Measurements from ENCODE around the gene MACROD2.

Gene MACROD2

DNA sequence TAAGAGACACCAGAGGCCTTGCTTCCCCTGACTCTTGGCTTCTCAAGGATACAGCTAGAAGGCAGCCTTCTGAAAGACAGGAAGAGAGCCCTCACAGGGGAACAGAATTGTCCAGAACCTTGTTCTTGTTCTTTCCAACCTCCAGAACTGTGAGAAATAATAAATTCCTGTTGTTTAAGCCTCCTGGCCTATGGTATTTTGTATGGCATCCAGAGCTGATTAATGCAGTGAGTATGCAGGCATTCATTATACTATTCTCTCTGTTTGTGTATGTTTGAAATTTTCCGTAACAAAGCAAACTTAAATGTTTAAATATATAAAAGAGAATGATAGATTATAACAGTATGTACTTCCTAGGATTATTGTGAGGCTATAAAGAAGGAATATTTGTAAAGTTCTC lies 1245.5 kb downstream of the MACROD2 start:
- DNase-seq (ENCODE audit: low spot score) (no peak), FAIRE-seq (no peak)

DNA sequence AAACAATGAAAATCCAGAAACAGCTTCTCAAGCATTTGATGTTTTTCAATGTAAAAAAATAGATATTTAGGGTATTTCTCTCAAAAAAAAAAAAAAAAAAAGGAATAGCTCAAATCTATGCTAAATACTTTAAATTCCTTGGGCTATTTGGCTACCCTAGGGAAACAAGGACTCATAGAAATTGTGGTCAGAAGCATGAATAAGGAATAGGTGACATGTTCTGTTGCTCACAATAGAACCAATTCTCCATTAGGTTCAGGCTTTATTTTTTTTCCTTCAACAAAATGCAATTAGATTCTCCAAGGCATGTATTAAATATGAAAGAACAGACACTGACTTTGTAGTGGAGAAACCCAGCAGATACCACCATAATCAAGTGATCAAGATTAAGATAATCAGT lies 1246.4 kb downstream of the MACROD2 start:
- no peak for FAIRE-seq
- no peak for DNase-seq (ENCODE audit: low spot score)

DNA sequence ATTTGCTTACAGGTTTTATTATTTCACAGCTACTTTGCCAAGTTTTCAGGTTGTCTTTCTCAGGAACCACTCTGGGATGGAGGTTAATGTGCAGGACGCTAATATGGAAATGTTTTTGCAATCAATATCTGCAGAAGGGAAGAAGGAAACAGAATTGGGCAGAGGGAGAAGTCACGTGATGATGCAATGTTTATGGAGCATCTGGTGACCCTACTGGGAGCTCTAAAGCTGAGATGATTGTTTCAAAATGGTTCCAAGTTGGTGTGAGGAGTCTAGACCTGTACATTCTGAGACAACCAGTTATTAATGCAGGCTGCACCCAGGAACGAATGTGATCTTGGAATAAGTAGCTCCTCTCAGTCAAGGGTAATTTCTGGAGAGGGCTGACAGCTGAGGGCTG lies 1247.5 kb downstream of the MACROD2 start:
- FAIRE-seq = no peak
- no peak for DNase-seq (ENCODE audit: low spot score)

DNA sequence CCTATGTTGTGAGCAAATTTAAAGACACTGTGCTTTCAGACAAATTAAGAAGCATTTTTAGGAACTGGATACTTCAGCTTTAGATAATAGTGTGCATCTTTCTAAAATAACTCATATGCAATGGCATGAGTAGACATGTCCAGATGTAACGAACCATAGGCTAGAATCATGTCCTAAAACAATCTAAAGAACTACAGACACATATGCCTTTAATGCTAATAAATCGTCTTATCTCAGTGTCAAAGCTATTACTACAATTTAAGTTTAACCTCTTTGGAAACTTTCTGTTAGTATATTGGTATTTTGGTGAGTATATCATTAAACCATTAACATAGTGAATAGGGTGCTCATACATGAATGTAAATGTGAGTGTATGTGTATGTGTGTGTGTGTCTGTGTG lies 1250.6 kb downstream of the MACROD2 start:
- FAIRE-seq = no peak
- no peak for DNase-seq (ENCODE audit: low spot score)

DNA sequence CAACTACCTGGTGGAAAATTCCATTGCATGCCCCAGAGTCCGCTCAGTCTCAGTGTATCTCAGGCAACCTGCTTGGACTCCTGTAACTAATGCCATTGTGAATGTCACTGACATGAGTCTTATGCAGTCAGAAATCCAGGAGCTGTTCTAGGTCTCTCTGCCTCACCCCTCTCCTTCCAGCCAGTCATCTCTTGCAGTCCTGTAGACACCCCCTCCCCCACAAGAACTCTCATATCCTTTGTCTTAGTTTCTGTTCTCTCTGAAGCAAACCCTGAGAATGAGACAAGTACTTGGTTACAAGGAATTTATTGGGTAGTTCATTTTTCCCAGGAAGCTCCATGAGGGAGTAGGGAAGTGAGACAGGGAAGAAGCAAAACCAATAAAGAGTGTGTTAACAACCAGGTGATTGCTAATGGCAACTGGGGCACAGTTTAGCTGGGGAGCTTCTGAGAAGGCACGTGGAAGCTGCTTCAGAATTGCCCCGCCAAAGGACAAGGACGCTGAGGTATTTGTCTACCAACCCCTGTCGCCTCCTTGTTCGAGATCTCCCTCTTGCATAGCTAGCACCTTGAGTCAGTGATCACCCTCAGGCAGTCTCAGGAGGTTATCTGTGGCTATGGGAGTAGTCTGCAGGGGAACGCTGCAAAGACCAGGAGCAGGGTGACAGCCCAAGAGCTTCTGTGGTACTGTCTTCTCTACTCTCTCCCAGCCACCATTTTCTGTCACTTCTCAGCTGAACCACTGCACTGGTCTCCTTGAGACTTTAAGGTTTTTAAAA lies 1253.5 kb downstream of the MACROD2 start:
- no peak for FAIRE-seq
- DNase-seq (ENCODE audit: low spot score) = no peak

DNA sequence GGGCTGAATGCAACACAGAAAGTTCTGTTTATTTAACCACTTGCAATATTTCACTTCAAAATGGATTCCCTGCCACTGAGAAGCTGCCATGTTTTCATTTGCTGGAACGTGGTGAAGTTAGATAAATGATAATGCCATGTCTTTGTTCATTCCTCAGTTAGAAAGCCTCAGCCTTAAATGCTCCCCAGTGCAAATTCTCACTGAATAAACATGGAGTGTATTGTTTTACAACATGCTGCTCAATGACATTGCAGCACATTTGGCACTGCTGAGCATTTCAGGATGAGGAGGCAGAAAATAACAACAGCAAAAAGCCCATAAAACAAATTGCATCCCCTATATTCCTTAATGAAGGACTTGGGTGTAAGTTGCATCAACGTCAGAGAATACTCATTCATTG lies 1255.9 kb downstream of the MACROD2 start:
- DNase-seq (ENCODE audit: low spot score) (no peak), FAIRE-seq (no peak)

DNA sequence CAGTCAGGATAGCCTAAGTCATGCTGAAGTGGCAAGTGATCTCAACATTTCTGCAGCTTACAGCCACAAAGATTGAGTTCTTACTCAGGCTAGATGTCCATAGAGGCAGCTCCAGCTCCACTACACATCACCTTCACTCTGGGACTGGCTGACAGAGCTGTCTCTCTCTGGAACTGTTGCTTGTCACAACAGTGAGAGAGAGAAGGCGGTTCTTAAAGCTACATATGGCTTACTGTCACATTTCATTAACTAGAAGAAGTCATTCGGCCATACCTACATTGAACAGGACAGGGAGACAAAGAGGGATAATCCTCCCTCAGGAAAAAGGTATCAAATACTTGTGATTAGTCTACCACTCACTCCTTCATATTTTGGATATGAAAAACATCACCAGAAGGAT lies 1257.0 kb downstream of the MACROD2 start:
- FAIRE-seq (no peak), DNase-seq (ENCODE audit: low spot score) (no peak)

DNA sequence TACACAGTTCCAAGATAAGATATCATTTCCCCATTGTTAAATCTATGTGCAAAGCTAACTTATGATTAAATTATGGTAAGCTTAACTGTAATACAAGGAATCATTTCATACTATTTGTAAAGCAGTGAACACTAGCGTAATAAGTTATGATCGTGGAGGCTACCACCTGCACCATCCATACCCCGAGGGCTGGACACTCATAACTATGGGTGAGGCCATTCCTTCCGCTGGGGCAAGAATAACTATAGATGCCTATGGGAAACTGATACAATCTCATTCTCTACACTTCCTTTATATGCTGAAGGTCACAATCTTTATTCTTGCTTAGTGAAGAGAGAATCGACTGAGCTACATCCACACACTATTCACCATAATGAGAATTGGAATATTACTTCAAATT lies 1258.1 kb downstream of the MACROD2 start:
- FAIRE-seq (no peak), DNase-seq (ENCODE audit: low spot score) (no peak)

DNA sequence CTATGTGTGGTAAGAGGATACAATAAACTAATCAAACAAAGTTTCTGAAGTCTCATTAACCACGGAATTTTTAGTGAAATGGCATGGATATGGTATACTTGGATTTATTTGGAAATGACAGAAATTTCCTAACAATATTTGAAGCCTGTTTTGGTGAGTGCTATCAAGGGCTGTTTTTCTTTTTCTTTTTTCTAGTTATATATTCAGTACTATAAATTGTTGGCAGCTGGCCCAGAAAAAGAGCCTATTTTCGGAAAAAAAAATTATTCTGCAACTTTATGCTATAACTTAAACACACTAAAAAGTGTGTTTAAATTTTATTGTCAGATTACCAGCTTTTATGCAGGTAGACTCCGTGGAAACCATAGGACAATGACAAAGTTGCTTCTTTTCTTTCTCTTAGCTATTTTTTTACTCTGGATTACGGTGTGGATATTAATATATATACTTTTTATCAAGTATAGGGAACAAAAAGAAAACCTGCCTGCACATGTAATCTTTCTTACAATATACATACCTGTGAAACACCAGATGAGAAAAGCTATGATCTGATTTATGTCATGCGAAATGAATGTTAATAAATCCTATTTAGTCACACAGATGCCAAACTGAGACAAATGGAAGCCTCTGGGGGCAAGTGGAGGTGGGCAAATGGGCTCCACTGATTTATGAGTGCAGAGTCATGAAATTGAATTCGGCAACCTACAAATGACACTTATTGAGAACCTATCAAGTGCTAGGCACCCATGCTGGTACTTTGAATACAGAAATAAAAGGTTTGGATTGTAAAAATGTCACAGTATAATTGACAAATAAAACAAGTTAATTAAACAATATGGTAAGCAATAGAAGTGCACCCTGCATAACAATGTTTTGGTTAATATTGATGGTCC lies 1261.6 kb downstream of the MACROD2 start:
- no peak for FAIRE-seq
- DNase-seq (ENCODE audit: low spot score) = no peak

DNA sequence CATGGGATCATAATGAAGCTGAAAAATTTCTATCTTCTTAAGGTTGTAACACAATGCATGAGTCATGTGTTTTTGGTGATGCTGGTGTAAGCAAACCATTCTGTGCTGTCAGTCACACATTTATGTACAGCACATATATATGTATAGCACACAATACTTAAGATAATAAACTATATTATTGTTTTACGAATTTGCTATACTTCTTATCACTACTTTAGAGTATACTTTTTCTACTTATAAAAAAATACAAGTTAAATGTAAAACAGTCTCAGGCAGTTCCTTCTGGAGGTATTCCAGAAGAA lies 1262.2 kb downstream of the MACROD2 start:
- FAIRE-seq (no peak), DNase-seq (ENCODE audit: low spot score) (no peak)

DNA sequence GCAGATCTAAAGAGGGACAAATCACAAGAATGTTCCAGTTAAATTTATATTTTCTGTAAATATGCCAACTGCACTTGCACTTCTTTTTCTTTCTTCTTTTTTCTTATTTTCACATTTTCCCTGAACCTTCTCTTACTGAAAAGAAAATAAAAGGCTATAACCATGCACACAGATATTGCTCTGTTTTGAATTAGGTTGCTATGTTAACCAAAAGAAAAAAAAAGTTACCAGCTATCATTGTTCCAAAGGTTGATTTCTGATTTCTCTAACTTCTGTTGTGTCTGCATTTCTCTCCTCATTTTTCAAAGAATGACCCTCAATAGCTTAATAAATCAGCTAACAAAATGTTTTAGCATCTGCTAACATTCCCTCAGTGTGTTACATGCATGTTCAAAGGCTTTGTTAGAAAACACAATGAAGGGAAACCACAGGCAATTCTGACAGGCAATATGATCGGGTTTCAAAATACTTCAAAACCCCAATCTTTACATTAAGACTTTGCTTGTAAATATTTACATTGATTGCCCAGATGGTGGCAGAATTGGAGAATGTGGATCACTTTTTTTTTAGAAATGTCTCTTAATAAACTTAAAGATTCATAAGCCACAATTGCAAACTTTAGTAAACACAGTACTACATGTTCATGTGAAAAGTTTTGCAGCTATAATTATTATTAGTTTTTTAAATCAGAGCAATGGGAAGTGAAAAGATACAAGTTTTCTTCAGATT lies 1270.4 kb downstream of the MACROD2 start:
- no peak for FAIRE-seq
- DNase-seq (ENCODE audit: low spot score) = no peak

DNA sequence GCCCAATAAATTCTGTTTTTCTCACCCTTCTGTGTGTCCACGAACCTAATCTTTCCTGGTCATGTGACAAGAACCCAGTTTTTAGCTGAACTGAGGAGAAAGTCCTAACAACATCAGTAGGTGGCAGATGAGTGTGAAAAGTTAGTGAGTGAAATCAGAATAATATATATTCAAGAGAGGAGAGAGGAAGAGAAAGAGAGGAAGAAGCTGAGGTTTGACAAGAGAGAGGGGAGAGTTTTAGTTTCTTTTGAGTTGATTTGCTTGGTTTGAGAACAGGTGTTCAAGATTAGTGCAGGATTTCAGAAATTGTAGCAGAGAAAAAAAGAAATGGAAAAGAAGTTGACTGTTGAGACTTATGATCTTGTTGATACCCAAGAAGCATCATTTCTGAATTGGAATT lies 1272.6 kb downstream of the MACROD2 start:
- no peak for DNase-seq (ENCODE audit: low spot score)
- FAIRE-seq = no peak

DNA sequence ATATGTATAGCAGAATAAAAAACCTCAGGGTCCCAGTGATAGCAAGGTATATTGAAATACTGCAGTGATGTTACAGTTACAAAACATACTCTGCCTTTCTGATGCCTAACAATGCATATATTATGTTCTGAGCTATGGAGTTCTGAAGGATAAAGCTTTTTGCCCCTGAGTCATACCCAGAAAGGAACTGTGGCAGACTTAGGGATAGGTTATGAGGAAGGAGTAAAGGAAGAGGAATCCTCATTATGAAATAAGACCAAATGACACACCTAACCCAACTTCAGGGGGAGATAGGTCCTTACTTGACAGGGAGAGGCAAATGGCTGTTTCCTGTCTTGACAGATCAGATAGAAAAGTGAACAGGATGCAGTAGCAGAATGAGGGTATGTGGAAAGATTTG lies 1282.7 kb downstream of the MACROD2 start:
- FAIRE-seq (no peak), DNase-seq (ENCODE audit: low spot score) (no peak)

DNA sequence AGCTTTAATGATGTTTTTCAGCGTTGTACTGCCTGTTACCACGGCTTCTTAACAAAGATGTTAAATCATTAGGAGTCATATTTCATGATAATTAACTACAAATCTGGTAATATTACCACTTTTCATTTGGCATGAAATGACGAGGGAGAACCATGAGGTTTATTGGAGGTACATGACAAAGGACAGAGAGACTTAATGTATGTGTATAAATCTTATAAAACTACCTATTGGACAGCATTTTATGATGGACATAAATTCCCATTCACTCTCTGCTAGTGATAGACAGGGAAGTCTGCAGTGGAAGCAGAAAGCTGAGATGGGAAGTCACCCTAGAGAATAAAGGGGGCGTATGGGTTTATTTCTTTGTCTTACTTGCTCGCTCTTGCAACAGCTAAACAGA lies 1292.0 kb downstream of the MACROD2 start:
- DNase-seq (ENCODE audit: low spot score) (no peak), FAIRE-seq (no peak)

DNA sequence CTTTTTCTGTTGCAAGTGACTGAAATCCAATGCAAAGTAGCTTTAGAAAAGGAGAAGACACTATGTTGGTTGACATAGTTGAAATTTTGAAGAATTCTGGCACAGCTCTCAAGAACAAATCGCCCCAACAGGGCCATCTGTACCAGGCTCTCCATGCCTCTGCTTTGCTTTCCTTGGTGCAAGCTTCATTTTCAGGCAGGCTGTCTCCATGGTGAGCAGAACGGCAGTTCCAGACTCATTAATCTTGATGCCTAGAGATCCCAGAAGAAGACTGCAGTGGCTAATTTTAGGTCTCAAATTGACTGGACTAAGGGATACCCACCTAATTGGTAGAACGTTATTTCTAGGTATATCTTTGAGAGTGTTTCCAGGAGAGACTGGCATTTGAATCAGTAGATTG lies 1292.8 kb downstream of the MACROD2 start:
- no peak for FAIRE-seq
- no peak for DNase-seq (ENCODE audit: low spot score)

DNA sequence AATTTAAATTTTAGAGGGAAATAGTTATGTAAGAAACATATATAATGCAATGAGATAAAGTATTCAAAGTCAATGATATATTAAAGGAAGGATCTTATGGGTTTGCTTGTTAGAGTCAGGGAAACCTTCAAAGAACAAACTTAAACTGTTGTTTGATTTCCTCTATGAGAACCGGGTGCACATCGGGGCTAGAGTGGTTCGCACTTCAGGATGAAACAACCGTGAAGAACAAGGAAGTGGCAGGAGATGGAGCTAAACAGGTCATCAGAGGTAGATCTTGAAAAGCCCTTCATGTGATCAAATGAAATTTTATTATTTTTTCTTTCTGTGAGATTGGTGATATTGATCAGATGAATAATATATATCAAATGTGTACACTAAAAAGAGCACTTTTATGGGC lies 1294.0 kb downstream of the MACROD2 start:
- no peak for DNase-seq (ENCODE audit: low spot score)
- no peak for FAIRE-seq

DNA sequence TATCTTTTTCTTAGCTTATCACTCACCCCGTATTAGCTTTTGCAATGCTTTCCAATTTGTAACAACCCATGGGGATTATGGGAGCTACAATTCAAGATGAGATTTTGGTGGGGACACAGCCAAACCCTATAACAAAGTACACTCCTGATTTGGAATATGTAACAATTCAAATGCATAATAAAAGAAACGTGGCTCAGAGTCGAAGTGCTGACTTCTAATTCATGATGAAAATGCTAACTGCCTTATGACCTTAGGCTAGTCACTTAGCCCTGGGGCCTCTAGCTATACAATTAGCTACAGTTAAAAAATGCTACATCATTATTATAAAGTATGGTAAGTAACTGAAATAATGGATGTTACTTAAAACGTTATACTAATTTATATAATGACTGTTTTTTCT lies 1297.1 kb downstream of the MACROD2 start:
- FAIRE-seq = no peak
- DNase-seq (ENCODE audit: low spot score) = no peak

DNA sequence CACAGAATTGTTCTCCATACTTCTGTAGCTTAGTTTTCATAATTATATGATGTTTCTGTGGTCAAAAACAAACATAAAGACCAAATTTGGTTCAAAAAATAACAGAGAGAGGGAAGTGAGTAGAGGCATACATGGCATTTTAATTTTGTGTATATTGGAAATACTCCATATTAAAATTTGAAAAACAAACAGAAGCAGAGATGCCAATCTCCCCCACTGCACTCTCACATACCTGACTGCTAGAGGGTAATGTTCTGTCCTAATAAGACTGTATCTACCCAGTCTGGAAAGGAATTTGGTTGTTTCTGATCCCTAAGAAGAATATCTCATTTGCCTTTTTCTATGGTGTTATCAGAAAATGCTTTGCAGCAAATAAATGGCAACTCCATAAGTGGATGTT lies 1301.1 kb downstream of the MACROD2 start:
- FAIRE-seq = no peak
- DNase-seq (ENCODE audit: low spot score) = no peak

DNA sequence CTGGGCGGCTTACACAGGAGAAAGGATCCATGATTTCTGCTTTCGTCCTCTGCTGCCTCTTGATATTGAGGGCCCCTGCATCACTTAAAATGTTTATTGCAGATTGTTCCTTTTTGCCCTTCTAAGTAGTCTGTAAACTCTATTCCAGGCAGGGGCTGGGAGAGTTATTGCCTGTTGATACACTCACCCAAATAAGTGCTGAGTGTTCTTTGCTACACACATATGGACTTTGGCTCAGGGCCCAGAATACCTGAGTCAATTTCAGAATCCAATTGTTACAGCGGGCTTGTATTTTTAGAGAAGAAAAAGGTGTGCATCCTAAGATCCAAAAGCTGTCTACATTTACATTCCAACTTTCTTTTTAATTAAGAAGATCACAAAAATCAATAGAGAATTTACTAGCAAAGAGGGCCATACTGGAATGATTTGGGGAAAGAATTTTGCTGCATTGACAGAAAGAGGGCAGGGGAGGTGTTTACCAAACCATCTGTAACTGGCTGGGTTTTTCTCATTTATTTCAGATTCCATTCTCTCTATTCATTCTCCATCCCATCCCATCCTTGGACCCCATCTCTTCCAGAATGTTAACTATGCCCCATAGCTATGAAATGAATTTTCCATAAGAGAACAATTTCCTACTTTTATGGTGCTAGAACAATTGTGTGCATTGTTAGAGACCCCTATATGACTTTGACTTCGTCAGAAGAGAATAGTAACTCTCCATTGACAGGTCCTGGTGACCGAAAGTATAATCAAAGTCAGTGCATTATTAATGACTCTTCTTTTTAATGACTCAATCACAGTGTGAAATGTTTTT lies 1302.0 kb downstream of the MACROD2 start:
- no peak for DNase-seq (ENCODE audit: low spot score)
- FAIRE-seq = no peak

DNA sequence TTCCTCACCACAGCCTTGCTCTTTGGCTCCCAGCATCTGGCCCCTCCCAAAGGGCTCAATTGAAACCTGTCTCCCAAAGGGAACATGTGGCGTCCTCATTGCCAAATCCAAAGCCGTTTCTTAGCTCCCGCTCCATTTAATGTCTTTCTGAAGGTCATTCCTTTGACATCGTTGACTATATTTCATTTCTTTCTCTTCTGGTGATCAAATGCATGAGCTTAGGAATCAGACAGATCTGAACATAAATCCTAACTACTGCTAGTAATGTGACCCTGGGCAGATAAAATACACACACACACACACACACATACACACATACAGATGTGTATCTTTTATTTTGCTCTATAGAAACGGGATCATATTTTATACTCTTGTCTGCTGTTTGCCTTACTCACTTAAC lies 1306.8 kb downstream of the MACROD2 start:
- DNase-seq (ENCODE audit: low spot score) = no peak
- FAIRE-seq = no peak

DNA sequence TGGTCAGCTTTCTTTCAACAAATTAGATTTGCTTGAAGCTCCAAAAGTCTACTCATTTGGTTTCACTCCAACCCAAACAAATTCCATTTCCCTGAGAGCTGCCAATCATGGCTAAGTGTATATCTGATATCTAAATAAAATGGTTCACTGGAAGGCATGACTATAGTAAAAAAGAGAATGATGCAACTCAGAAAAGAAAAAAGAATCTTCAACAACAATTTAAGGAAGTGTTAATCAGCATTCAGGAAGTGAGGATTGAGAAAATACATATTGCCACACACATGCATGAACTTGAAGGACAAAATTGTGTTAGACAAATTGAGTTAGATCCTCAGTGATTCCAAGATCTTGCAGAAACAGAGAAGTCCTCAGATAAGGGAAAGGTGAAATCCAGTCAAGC lies 1315.0 kb downstream of the MACROD2 start:
- no peak for DNase-seq (ENCODE audit: low spot score)
- FAIRE-seq = no peak

DNA sequence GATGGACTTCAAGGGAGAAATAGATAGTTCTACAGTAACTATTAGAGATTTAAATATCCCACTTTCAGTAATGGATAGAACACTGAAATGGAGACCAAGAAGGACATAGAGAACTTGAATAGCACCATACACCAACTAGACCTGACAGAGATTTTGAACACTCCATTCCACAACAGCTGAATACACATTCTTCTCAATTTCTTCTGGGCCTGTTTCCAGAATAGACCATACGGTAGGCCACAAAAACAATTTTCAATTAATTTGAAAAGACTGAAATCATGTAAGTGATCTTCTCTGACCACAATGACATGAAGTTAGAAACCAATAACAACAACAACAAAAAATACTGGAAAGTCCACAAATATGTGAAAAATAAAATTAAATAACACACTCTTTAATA lies 1321.2 kb downstream of the MACROD2 start:
- FAIRE-seq = no peak
- DNase-seq (ENCODE audit: low spot score) = no peak

Measured in RCC 7860 (cell line).